DMS114 treated with DMSO at 0.1 percent for 48 hours (cell line): ENCODE measurements around the gene RECK.

Experiments used
- DNase-seq: peaks from one replicate; lab custom pipeline; 2025; ENCODE audit not compliant: unreplicated experiment; lab: John Stamatoyannopoulos, UW

The RECK gene

DNA sequence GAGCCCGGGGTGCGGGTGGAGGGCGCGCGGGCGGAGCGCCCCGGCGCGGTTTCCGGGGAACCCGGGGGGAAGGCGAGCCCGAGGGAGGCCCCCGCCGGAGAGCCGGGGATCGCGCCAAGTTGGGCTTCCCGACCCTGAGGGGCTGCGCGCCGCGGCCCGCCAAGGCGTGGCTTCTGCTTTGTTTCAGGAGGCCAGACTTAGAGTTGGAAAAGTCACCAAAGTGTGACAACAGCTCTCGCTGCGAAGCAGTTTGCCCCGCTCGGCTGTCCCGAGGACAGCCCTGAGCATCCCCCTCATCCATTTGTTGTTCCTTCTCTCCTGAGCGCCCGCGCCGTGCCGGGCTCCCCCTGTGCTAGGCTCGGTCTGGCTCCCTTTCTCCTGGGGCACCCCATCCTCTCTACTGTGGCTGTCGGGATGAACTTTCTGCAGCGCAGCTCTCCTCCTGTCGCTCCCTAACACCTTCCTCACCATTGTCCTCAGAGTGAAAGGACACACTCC is 100.2 kb downstream of the RECK start:
- DNase-seq = no peak

DNA sequence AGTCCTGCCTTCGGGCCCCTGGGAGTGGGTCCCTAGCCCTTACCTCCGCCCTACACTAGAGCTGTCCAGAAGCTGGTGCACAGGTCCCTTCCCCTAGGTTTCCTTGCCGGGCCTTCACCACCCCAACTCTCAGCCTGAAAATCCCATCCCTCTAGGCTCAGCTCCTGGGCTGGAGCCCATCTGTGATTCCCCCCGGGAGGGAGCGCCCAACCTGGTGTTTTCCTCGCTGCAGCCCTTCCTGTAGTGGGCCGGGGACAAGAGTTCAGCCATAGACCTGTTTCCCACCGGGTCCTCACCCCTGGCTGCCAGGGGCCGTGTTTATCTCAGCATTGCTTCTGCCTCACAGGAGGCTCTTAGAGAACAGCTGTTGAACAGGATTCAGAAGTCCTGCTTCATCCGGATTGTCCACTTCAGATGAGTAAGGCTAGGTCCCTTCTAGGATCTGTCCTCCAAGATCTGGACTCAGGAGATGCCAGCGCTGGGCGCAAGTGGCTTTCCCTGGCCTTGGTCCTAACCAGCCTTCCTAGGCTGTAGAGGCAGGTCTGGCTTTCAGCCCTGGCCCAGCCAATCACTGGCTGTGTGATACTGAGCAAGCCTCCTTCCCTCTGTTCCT is 100.8 kb downstream of the RECK start:
- no peak for DNase-seq

DNA sequence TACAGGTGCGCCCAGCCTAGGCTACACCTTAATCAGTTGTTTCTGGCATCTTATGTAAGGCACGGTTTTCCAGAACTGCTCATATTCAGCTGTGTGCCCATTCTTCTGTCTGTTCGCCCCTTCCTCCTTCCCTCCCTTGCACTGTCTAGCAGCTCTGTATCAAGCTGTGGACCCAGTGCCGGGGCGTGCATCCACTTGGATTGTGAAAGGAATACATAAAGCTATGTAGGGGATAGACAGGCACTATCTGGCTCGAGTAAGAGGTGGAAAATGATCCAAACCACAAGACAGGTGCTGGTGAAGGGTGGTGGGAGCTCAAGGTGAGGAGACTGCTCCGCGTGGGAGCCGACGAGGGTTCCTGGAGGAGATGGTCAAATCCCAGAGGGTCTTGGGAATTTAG is 101.8 kb downstream of the RECK start:
- no peak for DNase-seq

DNA sequence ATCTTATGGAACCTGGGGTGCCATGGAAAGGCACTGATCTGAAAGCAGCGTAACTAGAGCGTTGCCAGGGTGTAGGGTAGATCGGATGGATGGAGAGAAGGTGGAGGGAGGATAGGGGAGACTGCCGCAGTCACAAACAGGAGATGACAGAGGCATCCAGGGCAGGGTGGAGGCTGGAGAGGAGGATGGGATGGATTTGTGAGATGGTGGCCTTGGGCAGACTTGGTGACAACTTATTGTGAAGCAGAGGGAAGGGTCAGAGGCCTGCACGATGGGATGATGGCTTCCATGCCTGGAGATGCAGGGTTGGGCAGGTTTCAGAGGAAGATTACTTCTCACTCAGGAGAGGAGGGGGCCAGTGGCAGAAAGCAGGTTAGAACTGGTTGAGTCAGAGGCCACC is 102.2 kb downstream of the RECK start:
- DNase-seq = no peak

DNA sequence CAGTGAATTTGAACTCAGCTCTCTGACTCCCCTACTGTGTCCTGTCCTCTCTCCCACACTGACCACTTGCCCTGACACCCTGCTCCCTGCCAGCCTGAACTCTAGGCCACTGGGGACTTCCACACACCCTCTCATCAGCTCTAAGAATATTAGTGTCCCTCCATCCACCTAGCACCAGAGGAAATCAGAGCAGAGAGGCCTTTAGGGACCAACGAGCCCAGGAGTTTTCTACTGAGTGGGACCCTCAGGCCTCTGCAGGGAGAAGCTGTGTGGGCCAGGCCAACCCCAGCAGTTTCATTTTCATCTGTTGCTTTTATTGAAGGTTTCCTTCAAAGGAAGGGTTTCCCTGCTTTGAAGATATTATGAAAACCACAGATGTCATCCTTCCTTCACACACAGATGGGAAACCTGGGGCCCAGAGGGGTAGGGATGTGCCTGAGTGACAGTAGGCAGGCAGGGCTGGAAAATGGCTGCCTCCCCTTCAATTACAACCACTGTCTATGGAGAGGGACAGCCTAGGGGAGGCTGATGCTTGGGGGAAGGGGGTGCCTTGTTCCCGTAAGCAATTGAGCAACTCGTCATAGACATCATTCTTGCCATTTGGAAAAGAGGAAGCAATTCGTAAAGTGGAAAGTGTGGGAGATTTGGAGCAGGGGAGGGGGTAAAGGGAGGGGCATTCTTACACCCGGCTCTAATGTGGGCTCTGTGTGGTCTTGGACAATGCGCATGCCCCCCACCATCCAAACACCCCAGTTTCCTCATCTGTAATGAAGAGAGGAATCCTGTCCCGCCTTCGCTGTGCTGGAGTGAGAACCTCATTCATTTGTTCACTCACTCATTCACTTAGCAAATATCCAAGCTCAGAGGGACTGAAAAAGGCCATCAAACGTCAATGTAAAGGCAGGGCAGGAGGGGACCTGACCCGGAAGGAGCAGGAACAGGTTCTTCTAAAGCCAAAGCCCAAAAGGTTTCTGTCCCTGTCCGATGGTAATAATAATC is 103.7 kb downstream of the RECK start:
- DNase-seq = no peak

DNA sequence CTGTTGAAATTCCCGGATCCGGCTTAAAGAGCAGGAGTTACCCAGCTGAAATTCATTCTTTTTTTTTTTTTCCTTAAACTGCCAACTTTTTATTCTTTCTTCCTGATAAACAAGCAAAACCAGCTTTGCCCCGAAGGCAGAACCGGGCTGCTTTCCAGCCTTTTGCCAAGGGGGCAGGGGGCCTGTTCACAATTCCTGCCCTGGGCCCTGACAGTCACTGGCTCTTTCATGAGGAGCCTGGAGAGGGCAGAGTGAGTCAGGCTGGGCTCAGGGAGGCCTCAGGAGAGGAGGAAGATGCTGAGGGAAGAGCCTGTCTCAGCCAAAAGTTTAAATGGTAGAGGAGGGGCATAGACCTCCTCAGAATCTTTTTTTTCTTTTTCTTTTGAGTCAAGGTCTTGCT is 104.6 kb downstream of the RECK start:
- DNase-seq = no peak

DNA sequence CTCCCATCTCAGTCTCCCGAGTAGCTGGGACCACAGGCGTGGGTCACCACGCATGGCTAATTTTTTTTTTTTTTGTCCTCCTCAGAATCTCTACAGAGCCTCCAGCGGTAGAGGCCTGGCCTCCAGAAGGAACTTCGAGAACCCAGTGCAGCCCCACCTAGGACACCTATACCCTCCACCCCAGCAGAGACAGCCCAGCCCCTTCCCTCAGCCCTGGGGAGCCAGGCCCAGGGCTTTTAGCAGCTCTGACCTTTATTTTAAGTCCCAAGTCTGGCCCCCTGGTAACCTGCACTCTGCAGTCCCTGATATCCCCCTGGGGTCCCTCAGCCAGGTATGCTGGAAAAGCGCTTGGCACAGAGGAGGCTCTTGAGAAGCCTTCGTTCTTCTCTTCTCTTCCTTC is 105.0 kb downstream of the RECK start:
- DNase-seq = no peak

DNA sequence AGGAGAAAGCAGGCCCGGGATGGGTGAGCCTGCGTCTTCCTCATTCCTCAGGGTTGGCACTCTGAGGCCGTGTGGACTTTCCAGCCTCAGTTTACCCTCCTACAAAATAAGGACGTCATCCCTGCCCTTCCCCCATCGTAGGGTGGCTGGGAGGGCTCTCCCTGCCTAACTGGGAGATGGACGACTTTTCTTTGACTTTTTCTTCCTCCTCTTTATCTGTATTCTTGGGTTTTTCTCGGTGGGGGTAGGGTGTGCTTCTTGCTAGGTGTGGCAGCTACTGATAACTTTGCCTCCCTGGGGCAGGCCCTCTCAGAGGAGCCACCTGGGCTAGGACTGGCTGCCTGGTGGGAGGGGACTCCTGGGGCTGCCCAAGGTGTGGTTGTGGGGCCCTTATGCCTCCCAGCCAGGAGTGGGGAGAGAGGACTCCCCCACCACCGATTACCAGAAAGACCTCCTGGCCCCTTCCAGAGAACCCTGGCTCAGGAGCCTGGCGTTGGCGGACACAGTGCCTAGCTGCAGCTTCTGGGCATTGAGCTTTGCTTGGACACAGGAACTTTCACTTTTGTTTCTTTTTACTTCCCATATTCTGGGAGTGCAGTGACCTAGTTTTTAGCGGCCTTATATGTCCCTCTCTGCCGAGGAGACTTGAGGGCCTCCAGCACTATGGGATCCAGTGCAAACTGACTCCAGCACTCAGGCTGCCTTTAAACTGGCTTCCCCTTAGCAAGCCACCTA is 106.0 kb downstream of the RECK start:
- DNase-seq = no peak

DNA sequence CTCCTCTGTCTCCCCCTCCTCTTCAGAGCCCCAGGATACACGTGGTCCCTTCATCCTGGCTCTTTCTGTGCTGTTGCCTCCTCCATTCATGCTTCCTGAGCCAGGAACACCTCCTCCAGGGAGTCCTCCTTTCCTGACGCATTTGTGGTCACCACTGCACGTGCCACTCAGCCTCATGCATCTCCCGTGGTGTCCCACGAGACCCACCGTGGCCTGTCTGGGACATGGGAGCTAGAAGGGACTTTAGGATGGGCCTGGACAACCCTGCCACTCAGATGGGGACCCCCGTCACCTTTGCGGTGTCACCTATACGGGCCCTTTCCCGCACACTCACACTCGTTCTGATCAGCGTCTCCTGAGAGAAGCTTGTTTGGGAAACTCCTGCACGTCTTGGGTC is 106.5 kb downstream of the RECK start:
- no peak for DNase-seq

DNA sequence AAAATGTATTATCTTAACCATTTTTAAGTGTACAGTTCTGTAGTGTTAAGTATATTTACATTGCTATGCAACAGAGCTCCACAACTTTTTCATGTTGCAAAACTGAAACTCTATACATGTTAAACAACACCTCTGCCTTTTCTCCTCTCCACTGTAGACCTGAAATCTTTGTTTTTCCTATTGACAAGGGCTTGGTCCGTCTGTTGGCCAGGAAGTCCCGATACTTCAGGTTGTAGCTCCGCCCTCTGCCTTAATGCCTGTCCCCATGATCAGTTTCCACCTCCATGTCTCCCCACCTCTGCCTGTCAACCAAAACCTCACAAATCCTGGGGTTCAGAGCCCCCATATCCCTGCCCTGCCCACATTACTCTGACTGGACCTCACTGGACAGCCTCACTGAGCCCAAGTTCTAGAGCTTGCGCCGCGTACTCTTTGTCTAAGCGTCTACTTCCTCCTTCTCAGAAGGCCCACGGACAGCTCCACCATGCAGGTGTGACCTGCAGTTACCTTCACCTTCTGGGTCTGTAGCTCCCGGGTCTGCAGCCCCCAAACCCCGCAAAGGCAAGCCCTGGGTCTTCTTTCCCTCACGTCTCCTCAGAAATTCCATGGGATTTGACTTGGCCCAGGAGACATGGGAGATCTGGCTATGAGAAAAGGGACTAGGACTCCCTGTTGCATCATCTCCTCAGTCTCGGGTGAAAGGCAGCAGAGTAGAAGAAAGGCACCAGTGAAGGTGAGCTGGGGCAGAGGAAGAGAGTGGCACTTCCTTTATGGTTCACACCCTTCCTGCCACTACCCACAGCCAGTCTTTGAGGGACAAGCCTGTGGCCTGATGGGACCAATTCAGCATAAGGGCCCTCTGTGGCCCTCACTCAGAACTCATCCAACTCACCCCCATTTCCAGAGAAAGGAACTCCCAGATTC is 107.9 kb downstream of the RECK start:
- DNase-seq = no peak

DNA sequence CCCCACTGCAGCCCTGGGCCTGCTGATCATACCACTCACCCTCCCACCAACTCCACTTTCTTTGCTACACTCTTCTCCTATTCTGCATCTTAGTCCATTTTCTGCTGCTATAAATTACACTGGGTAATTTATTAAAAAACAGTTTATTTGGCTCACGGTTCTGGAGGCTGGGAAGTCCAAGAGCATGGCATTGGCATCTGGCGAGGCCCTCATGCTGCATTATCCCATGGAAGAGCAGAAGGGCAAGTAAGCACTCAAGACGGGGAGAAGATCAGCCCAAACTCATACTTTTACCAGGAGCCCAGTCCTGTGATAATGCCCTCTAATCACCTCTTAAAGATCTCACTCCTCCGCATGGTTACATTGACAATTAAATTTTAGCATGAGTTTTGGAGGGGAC is 109.3 kb downstream of the RECK start:
- no peak for DNase-seq

DNA sequence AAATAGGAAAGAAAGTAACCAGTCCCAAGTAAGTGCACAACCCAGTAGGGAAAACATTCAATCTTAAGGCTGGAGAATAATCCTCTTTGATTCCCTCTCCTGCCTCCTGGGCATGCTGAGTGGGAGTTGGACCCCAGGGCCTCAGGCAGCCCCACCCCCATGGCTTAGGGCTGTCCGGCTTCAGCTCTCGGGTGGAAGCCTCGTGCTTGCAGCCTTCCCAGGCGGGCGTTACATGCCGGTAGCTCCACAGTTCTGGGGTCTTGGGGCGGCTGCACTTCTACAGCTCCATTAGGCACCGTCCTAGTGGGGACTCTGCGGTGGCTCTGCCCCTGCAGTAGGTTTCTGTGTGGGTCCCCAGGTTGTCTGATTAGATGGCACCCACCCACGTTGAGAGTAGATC is 109.9 kb downstream of the RECK start:
- DNase-seq = no peak

DNA sequence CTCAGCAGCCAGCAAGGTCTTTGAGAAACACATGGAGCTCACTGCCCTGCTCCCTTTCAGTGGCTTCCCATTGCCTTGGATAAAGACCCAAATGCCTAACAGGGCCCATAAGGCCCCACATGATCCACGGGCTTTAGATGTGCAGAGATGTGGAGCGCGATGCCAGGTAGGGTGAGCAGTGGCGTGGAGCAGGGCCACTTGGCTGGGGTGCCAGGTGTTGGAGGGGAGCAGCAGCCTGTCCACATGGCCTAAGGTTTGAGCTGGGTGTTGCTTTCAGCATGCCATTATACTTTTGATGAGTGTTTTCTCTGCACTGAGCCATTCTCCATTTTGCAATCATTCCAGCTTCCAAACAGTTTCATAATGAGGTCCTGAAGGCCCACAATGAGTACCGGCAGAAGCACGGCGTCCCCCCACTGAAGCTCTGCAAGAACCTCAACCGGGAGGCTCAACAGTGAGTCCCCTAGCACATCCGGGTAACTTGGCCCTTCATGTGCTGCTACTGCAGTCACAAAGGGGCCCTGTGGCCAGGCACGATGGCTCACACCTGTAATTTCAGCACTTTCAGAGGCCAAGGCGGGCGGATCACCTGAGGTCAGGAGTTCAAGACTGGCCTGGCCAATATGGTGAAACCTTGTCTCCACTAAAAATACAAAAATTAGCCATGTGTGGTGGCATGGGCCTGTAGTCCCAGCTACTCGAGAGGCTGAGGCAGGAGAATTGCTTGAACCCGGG is 110.9 kb downstream of the RECK start:
- no peak for DNase-seq

DNA sequence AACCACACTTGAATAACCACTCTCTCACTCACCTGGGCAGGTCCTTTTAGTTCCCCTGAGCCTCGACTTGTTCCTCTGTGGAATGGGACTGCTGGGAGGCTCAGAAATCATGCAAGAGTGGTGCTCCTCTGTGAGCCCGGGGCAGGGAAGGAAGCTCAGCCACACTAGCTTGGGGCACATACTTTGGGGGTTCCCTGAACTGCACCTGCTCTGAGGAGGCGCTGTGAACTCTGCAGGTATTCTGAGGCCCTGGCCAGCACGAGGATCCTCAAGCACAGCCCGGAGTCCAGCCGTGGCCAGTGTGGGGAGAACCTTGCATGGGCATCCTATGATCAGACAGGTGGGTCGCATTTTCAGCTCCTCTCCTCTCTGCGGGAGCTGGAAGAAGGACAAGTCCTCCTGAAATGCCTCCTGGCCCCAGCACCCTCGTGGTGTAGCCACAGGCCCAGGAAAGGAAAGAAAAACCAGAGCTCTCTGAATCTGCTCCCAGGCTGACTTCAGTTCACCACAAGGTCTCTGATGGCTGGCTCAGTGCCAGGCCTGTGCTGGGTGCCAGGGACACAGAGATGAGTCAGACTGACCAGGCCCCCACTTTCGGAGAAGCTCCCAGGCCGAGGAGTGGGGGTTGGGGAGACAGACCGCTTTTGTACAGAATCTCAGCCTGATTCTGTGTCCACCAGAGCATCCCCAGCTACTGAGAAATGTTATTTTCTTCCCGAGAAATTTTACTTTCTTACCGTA is 111.8 kb downstream of the RECK start:
- no peak for DNase-seq

DNA sequence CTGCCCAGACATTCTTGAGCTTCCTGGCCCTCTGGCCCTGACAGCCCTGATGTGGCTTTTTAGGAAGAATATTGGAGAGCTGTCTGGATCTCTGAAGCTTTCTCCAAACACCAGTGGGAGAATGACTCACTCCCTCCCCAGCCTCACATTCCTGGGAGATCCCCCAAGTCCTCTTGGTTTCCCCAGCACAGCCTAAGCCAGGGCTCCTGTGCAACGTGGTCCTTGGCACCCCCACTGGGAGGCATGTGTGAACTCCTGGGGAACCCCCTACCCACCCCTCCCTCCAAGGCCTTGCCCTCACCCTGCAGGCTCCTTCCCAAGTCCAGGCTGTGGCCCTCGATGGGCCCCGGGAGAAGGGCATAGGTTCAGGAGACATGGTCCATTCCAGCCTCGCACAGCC is 112.5 kb downstream of the RECK start:
- DNase-seq = no peak

DNA sequence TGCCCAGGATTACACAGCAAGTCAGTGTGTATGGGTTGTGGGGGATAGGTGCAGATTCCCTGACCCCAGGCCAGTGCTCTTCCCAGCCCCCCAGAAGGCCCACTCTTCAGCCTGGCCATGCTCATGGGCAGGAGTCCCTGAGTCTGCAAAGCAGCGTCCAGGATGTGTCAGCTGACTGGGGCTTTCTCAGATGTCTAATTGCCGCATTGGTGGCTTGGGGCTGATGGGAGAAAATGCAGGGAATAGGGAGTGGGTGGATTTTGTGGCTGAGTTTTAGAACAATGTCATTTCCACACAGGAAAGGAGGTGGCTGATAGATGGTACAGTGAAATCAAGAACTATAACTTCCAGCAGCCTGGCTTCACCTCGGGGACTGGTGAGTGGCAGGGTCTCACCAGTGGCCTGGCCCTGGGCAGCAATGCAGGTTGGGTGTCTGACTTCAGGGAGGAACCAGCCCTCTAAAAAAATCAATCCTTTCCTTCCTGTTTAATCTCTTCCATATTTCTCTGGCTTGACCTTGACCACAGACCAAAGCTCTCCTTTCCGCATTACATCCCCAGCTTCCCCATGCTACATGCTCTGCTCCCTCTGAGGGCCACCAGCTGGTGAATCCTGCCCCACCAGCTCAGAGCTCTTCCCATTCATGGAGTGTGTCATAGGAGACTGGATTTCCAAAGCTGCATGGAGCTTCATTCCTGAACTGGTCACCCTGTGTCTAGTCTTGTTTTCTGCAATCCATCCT is 114.0 kb downstream of the RECK start:
- DNase-seq = no peak

DNA sequence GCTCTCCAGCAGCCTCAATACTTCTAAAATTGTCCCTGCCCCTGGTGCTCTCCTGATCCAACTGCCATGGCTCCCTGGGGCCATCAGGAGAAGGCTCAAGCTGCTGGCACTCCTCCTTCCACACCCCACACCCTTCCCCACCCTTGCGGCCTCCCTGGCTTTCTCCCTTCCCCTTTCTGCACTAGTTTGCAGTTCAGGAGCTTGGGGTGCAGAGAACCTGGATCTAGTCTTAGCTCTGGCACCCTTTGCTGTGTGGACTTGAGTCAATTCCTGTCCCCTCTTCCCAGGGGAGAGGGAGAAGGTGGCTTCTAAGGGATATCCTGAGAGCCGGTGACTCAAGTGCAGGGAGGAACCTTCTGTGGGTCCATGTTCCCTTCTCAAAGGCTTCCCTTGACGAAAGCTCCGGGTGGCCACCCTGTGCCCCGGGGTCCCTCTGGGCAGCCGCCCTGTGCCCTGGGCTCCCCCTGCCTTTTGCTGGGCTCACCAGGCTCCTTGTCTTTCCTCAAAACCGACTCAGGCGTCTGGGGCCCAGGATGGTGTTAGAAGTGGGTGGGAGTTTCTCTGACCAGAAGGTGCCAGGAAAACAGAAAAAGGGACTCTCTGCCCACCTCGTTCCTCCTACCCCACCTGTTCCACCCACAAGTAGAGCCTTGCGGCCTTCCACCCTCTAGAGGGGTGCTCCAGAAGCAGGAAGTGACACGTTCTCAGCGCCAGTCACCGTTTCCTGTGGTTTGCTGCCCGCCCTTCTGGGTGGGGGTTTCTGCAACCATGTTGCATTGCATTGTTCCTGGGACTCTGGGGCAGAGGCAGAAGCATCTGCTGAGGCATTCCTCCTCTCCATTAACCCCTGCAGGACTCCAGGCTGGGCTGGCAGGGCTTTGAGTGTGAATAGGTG is 114.8 kb downstream of the RECK start:
- no peak for DNase-seq
